Measurements from ENCODE around the gene CD79A.

GRCh38 chr19:41863209-41863931, 13.7 kb upstream of the CD79A start:
- no peak for TF ChIP-seq EZH2 (IDR thresholded peaks at IDR 0.05; ENCODE audit: borderline replicate concordance, low read length)
- TF ChIP-seq, protein P1, sequence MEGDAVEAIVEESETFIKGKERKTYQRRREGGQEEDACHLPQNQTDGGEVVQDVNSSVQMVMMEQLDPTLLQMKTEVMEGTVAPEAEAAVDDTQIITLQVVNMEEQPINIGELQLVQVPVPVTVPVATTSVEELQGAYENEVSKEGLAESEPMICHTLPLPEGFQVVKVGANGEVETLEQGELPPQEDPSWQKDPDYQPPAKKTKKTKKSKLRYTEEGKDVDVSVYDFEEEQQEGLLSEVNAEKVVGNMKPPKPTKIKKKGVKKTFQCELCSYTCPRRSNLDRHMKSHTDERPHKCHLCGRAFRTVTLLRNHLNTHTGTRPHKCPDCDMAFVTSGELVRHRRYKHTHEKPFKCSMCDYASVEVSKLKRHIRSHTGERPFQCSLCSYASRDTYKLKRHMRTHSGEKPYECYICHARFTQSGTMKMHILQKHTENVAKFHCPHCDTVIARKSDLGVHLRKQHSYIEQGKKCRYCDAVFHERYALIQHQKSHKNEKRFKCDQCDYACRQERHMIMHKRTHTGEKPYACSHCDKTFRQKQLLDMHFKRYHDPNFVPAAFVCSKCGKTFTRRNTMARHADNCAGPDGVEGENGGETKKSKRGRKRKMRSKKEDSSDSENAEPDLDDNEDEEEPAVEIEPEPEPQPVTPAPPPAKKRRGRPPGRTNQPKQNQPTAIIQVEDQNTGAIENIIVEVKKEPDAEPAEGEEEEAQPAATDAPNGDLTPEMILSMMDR (conservative IDR thresholded peaks at IDR 0.05 in 1 of 2, IDR thresholded peaks at IDR 0.05 in 1 of 2; ENCODE audit: extremely low read depth in 1 of 2, insufficient read depth in 1 of 2, low read depth in 1 of 2, low read length in 2 of 2): no peak
